K562 (cell line): ENCODE measurements around the gene GRIK5. TPM values are rescaled to one million over a fixed set of nuclear protein-coding genes. Genes with fewer than 3 reads are reported as not detected.

ENCODE experiments used
- ATAC-seq: fragments of 200-7000 bp; cut with Tn5 transposase; 3 replicates; pipeline ENCODE4 v1.9.1; 2020; ENCODE audit warnings: moderate library complexity
- BruUV-seq: library from RNA; stranded (reverse); fragments of 400-500 nt; replicated peaks from 2 replicates; lab custom pipeline; 2021; lab: Mats Ljungman, UMichigan
- CTCF ChIA-PET: fragments of 300-600 bp; formaldehyde crosslinking; extraction: SDS; loops from one replicate; lab custom pipeline; 2021; ENCODE audit warnings: low intra/inter-chr PET ratio; lab: Yijun Ruan, JAX
- POLR2A ChIA-PET: fragments of 300-600, 350-650 bp; sonication (Branson Sonifier 250); formaldehyde crosslinking; extraction: SDS; loops from one replicate; lab custom pipeline; 2021; ENCODE audit warnings: antibody characterized with exemption, inconsistent platforms; lab: Yijun Ruan, JAX
- DNase-seq, 4 experiments: peaks; one replicate each; pipeline versions ENCODE4 v3.0.0 to v3.0.0-alpha.2; 2011 to 2018; ENCODE audit warnings: low spot score in 3 of 4, mixed read lengths in 3 of 4; ENCODE audit errors: extremely low read depth in 1 of 4
- FAIRE-seq: peaks from 2 replicates; lab custom pipeline; 2011; peaks lifted over from hg19 to GRCh38; lab: Jason Lieb, UNC
- H2AFZ ChIP-seq: 2 replicates; pipeline ENCODE4 v1.6.0; 2011; ENCODE audit warnings: low read depth, low read length, control low read depth, inconsistent platforms
- H3K27ac ChIP-seq: fragments of 200-600 bp; 3 replicates; pipeline ENCODE4 v1.8.0; 2011; ENCODE audit warnings: low read depth, mild to moderate bottlenecking, control low read depth, inconsistent platforms, low read length, moderate library complexity, mixed read lengths; ENCODE audit errors: extremely low read depth
- H3K27me3 ChIP-seq, 2 experiments: fragments of 300-600 bp in 1 of 2; 2 replicates in 1 of 2; 3 replicates in 1 of 2; pipeline versions ENCODE4 v1.6.0 to v1.8.0; 2011; ENCODE audit warnings: inconsistent platforms in 2 of 2, low read length in 2 of 2, mild to moderate bottlenecking in 1 of 2, mixed read lengths in 1 of 2, moderate library complexity in 1 of 2; ENCODE audit not compliant: control insufficient read depth in 2 of 2, insufficient read depth in 2 of 2
- H3K36me3 ChIP-seq: fragments of 300-600 bp; 3 replicates; pipeline ENCODE4 v1.8.0; 2011; ENCODE audit warnings: mild to moderate bottlenecking, low read length, inconsistent platforms; ENCODE audit not compliant: control insufficient read depth, insufficient read depth
- H3K4me1 ChIP-seq, 2 experiments: fragments of 200-600 bp in 1 of 2; replicated peaks in 1 of 2; 2 replicates in 1 of 2; 3 replicates in 1 of 2; pipeline versions ENCODE4 v1.5.1 to v1.8.0; 2011; ENCODE audit warnings: inconsistent platforms in 2 of 2, low read length in 2 of 2, mild to moderate bottlenecking in 1 of 2, mixed read lengths in 1 of 2, moderate library complexity in 1 of 2; ENCODE audit not compliant: control insufficient read depth in 2 of 2, insufficient read depth in 2 of 2
- H3K4me2 ChIP-seq: 2 replicates; pipeline ENCODE4 v1.6.1; 2011; ENCODE audit warnings: low read length, control low read depth, inconsistent platforms, mixed read lengths; ENCODE audit not compliant: insufficient read depth
- H3K4me3 ChIP-seq: fragments of 200-600 bp; sonication (generic), shearing (Covaris generic); 2 replicates; pipeline ENCODE4 v1.5.1; 2016; ENCODE audit warnings: control low read depth, inconsistent platforms
- H3K79me2 ChIP-seq: fragments of 200-600 bp; 3 replicates; pipeline ENCODE4 v1.8.0; 2011; ENCODE audit warnings: low read length, inconsistent platforms; ENCODE audit not compliant: control insufficient read depth, insufficient read depth
- H3K9ac ChIP-seq, 2 experiments: 2 replicates each; pipeline versions ENCODE4 v1.6.0 to v1.6.1; 2011; ENCODE audit warnings: low read depth in 2 of 2, low read length in 2 of 2, control low read depth in 1 of 2, inconsistent platforms in 1 of 2, mild to moderate bottlenecking in 1 of 2, mixed read lengths in 1 of 2; ENCODE audit not compliant: insufficient read depth in 1 of 2
- H3K9me1 ChIP-seq: one replicate; pipeline ENCODE4 v1.6.0; 2011; ENCODE audit warnings: inconsistent platforms, mild to moderate bottlenecking, low read length, moderate library complexity; ENCODE audit not compliant: control insufficient read depth, insufficient read depth
- H3K9me3 ChIP-seq: replicated peaks from 2 replicates; pipeline ENCODE4 v1.5.1; 2011; ENCODE audit warnings: low read depth, low read length, inconsistent platforms; ENCODE audit not compliant: control insufficient read depth, insufficient read depth
- H4K20me1 ChIP-seq: replicated peaks from 2 replicates; pipeline ENCODE4 v1.6.1; 2011; ENCODE audit warnings: low read length, inconsistent platforms, mixed read lengths; ENCODE audit not compliant: control insufficient read depth, insufficient read depth
- BRCA1 ChIP-seq, 2 experiments: fragments of 450-650 bp in 1 of 2; sonication (generic) in 1 of 2; formaldehyde crosslinking in 1 of 2; IDR thresholded peaks; 2 replicates each; pipeline versions ENCODE4 v1.5.0 to v1.6.1; 2017 to 2020; ENCODE audit warnings: mild to moderate bottlenecking in 1 of 2, missing genetic modification reagents in 1 of 2
- CBX2 ChIP-seq: fragments of 200-600 bp; sonication (generic); IDR thresholded peaks from one replicate; pipeline ENCODE4 v1.6.1; 2012; ENCODE audit warnings: mild to moderate bottlenecking, low read length, inconsistent platforms; ENCODE audit not compliant: insufficient read depth, poor library complexity, severe bottlenecking
- HDAC6 ChIP-seq: IDR thresholded peaks from 2 replicates; pipeline ENCODE4 v1.6.1; 2012; ENCODE audit warnings: low read depth, mild to moderate bottlenecking, control low read depth, inconsistent platforms, low read length, moderate library complexity
- MYBL2 ChIP-seq, 2 experiments: fragments of 450-650 bp in 1 of 2; sonication (generic) in 1 of 2; formaldehyde crosslinking in 1 of 2; IDR thresholded peaks; 2 replicates each; pipeline versions ENCODE4 v1.6.1 to v1.8.1; 2017 to 2022; ENCODE audit warnings: borderline replicate concordance in 1 of 2, inconsistent platforms in 1 of 2, low read depth in 1 of 2, mild to moderate bottlenecking in 1 of 2, missing genetic modification reagents in 1 of 2, moderate library complexity in 1 of 2
- SETDB1 ChIP-seq: IDR thresholded peaks from one replicate; pipeline ENCODE4 v1.6.1; 2012; ENCODE audit warnings: low read length, control low read depth, inconsistent platforms
- SRSF3 ChIP-seq: fragments of 200-400 bp; formaldehyde crosslinking; IDR thresholded peaks from 2 replicates; pipeline ENCODE4 v1.6.1; 2016; ENCODE audit warnings: mild to moderate bottlenecking, low read length, moderate library complexity; ENCODE audit not compliant: insufficient read depth
- ZC3H8 ChIP-seq: fragments of 450-650 bp; IDR thresholded peaks from 2 replicates; pipeline ENCODE4 v1.6.1; 2017
- ZNF408 ChIP-seq: fragments of 250-450 bp; sonication (Bioruptor Pico); IDR thresholded peaks from 2 replicates; pipeline ENCODE4 v1.4.0; 2020; ENCODE audit warnings: low read depth, mild to moderate bottlenecking, moderate library complexity
- ZNF586 ChIP-seq: fragments of 450-650 bp; formaldehyde crosslinking; conservative IDR thresholded peaks from 2 replicates; pipeline ENCODE4 v1.4.0; 2020; ENCODE audit warnings: mild to moderate bottlenecking, moderate library complexity
- ZNF740 ChIP-seq, 3 experiments: fragments of 200-800 bp in 1 of 3; sonication (Bioruptor generic) in 1 of 3; sonication (generic) in 1 of 3; formaldehyde crosslinking in 1 of 3; IDR thresholded peaks; 2 replicates each; pipeline versions ENCODE4 v1.6.1 to v1.8.0; 2016 to 2022; ENCODE audit warnings: mild to moderate bottlenecking in 2 of 3, missing compliant biosample characterization in 2 of 3, missing genetic modification characterization in 2 of 3, missing genetic modification reagents in 1 of 3
- in situ Hi-C: fragments of 300-500 bp; cut with MboI; formaldehyde crosslinking; loops from 4 replicates; pipeline ENCODE4 v1.15.0; 2018; ENCODE audit warnings: inconsistent platforms, mixed read lengths
- intact Hi-C: fragments of 100-400 bp; cut with micrococcal nuclease; formaldehyde crosslinking; loops from 2 replicates; pipeline ENCODE4 v1.14.2; 2022
- polyA plus RNA-seq, 8 experiments: library from polyadenylated mRNA; depleted of rRNA in 4 of 8; stranded (reverse) in 5 of 8; unstranded in 3 of 8; fragments of >200 nt; fragmentation: Nextera tagmentation in 2 of 8; fragmentation: Illumina TruSeq in 1 of 8; extraction: Ambion mirVana in 2 of 8; extraction: Trizol in 1 of 8; gene quantifications; 2 replicates each; pipeline versions ENCODE4 v1.2.1 to v1.2.3, GENCODE V29; 2011 to 2014; ENCODE audit warnings: inconsistent platforms in 1 of 8, missing spikeins in 1 of 8
- total RNA-seq, 7 experiments: library from RNA; depleted of rRNA in 6 of 7; stranded (reverse); fragments of >200 nt in 6 of 7; fragmentation: Illumina TruSeq in 2 of 7; extraction: Trizol in 2 of 7; gene quantifications; 2 replicates each; pipeline versions ENCODE4 v1.2.1 to v1.2.3, GENCODE V29; 2011 to 2021; ENCODE audit warnings: low replicate concordance in 1 of 7
- TF ChIP-seq, protein P1 (sequence below), 2 experiments: fragments of 450-650 bp in 1 of 2; sonication (generic) in 1 of 2; formaldehyde crosslinking in 1 of 2; IDR thresholded peaks; 2 replicates each; pipeline versions ENCODE4 v1.7.1 to v1.9.0; 2016 to 2022; ENCODE audit warnings: inconsistent platforms in 1 of 2, mild to moderate bottlenecking in 1 of 2, missing genetic modification reagents in 1 of 2

Gene GRIK5
- total and polyA plus RNA-seq, 9 of the 15 experiments (the other 6 are each of a cell fraction or from before 2014, with no cell fraction given) = 0.04 to 0.55 (median 0.27) TPM; not detected in 2

- Histone ChIP-seq H3K79me2 (no peaks in the 10 kb centered on the region), H3K27me3 (peaks cover 25 to 45% of the 10 kb centered on the region in 2 experiments; a peak in 4 of 5 replicates), H3K4me2 (no peak overlapping the region), H3K36me3 (no peaks in the 10 kb centered on the region), H3K27ac (no peak overlapping the region), H2AFZ (no peak overlapping the region), H3K9me3 (no peaks in the 10 kb centered on the region), H3K9me1 (no peaks in the 10 kb centered on the region), H3K4me1 (peaks cover 0 to 6% of the 10 kb centered on the region in 2 experiments; a peak in 1 of 5 replicates), H4K20me1 (0 out of 2 replicates have a peak, but pooled peaks cover 2% of the 10 kb centered on the region), H3K9ac (no peak overlapping the region), H3K4me3 (no peak overlapping the region)
- ChIA-PET POLR2A (interaction anchor here (0.6 to 1.2 kb wide), 2 partner anchors 106 to 129 kb away, joined by 3 read pairs; no protein-coding TSS in a partner anchor), CTCF (interaction anchor here (0.6 kb wide), 1 partner anchor 50 kb away, joined by 5 read pairs; no protein-coding TSS in a partner anchor)
- no TSS peak for BruUV-seq
- DNase-seq (no peak), ATAC-seq (no peak), FAIRE-seq (no peak)
- intact Hi-C loops = no loop called here
- in situ Hi-C loops = no loop called here
- no peak for TF ChIP-seq BRCA1 (IDR thresholded peaks at IDR 0.05)
- no peak for TF ChIP-seq BRCA1 (CRISPR knock-in tag; IDR thresholded peaks at IDR 0.05)
- TF ChIP-seq SRSF3 = no peak
- no peak for TF ChIP-seq SETDB1
- TF ChIP-seq, protein P1, sequence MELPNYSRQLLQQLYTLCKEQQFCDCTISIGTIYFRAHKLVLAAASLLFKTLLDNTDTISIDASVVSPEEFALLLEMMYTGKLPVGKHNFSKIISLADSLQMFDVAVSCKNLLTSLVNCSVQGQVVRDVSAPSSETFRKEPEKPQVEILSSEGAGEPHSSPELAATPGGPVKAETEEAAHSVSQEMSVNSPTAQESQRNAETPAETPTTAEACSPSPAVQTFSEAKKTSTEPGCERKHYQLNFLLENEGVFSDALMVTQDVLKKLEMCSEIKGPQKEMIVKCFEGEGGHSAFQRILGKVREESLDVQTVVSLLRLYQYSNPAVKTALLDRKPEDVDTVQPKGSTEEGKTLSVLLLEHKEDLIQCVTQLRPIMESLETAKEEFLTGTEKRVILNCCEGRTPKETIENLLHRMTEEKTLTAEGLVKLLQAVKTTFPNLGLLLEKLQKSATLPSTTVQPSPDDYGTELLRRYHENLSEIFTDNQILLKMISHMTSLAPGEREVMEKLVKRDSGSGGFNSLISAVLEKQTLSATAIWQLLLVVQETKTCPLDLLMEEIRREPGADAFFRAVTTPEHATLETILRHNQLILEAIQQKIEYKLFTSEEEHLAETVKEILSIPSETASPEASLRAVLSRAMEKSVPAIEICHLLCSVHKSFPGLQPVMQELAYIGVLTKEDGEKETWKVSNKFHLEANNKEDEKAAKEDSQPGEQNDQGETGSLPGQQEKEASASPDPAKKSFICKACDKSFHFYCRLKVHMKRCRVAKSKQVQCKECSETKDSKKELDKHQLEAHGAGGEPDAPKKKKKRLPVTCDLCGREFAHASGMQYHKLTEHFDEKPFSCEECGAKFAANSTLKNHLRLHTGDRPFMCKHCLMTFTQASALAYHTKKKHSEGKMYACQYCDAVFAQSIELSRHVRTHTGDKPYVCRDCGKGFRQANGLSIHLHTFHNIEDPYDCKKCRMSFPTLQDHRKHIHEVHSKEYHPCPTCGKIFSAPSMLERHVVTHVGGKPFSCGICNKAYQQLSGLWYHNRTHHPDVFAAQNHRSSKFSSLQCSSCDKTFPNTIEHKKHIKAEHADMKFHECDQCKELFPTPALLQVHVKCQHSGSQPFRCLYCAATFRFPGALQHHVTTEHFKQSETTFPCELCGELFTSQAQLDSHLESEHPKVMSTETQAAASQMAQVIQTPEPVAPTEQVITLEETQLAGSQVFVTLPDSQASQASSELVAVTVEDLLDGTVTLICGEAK (IDR thresholded peaks at IDR 0.05) = no peak
- TF ChIP-seq, protein P1 (CRISPR knock-in tag; IDR thresholded peaks at IDR 0.05) = no peak
- no peak for TF ChIP-seq ZNF586 (CRISPR knock-in tag)
- TF ChIP-seq ZNF740 (CRISPR knock-in tag; IDR thresholded peaks at IDR 0.05) = no peak
- TF ChIP-seq ZNF740 (tag; IDR thresholded peaks at IDR 0.05) = no peak
- TF ChIP-seq HDAC6 = no peak
- TF ChIP-seq CBX2 = no peak
- TF ChIP-seq ZC3H8 = no peak
- TF ChIP-seq ZNF408 (CRISPR knock-in tag) = no peak
- TF ChIP-seq MYBL2 (IDR thresholded peaks at IDR 0.05; ENCODE audit: low read depth) = no peak
- no peak for TF ChIP-seq MYBL2 (CRISPR knock-in tag; IDR thresholded peaks at IDR 0.05; ENCODE audit: borderline replicate concordance)
These were observed 30.0 kb downstream of the GRIK5 start for GRCh38 chr19:42040031-42040430.
